RWPE2 (cell line): ENCODE measurements around the gene STK10.

Source experiments
- ATAC-seq: fragments of 200-7000 bp; cut with Tn5 transposase; 3 replicates; pipeline ENCODE4 v1.9.1; 2021; ENCODE audit warnings: low read depth
- DNase-seq: peaks from one replicate; pipeline ENCODE4 v3.0.0-alpha.2; 2020; ENCODE audit warnings: low spot score
- H3K27ac ChIP-seq: fragments of 450-650 bp; 2 replicates; pipeline ENCODE4 v1.5.1; 2017; ENCODE audit warnings: mild to moderate bottlenecking; ENCODE audit not compliant: poor library complexity, severe bottlenecking
- H3K27me3 ChIP-seq: fragments of 250-450 bp; sonication (Bioruptor Pico); 2 replicates; pipeline ENCODE4 v1.5.1; 2021; ENCODE audit warnings: mild to moderate bottlenecking, moderate library complexity; ENCODE audit not compliant: insufficient read depth, poor library complexity, severe bottlenecking
- H3K36me3 ChIP-seq: fragments of 250-450 bp; sonication (Bioruptor Pico); 2 replicates; pipeline ENCODE4 v1.5.1; 2020; ENCODE audit warnings: low read depth, mild to moderate bottlenecking, moderate library complexity
- H3K4me1 ChIP-seq: fragments of 250-450 bp; sonication (Bioruptor Pico); 2 replicates; pipeline ENCODE4 v1.5.1; 2021; ENCODE audit warnings: mild to moderate bottlenecking, moderate library complexity; ENCODE audit not compliant: insufficient read depth, poor library complexity, severe bottlenecking
- H3K4me3 ChIP-seq: fragments of 250-450 bp; sonication (Bioruptor Pico); 2 replicates; pipeline ENCODE4 v1.5.1; 2021; ENCODE audit warnings: mild to moderate bottlenecking, moderate library complexity; ENCODE audit not compliant: severe bottlenecking
- H3K9me3 ChIP-seq: fragments of 250-450 bp; sonication (Bioruptor Pico); 2 replicates; pipeline ENCODE4 v1.5.1; 2021; ENCODE audit warnings: mild to moderate bottlenecking, moderate library complexity; ENCODE audit not compliant: severe bottlenecking
- TF ChIP-seq, protein P1 (sequence below): fragments of 450-650 bp; IDR thresholded peaks from one replicate; pipeline ENCODE4 v1.5.1; 2017; ENCODE audit warnings: mild to moderate bottlenecking, moderate library complexity; ENCODE audit not compliant: poor library complexity, severe bottlenecking

The STK10 gene

DNA sequence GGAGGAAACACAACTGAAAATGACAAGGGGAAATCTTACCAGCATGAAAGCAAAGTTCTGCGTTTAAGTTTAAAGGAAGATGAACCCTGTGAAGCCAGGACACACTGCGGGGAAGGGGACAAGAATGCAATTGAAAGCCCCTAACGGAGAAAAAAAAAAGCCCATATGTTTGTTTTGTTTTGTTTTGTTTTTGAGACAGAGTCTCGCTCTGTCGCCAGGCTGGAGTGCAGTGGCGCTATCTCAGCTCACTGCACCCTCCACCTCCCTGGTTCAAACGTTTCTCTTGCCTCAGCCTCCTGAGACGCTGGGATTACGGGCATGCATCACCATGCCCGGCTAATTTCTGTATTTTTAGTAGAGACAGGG is 2.9 kb downstream of the STK10 start:
- TF ChIP-seq, protein P1, sequence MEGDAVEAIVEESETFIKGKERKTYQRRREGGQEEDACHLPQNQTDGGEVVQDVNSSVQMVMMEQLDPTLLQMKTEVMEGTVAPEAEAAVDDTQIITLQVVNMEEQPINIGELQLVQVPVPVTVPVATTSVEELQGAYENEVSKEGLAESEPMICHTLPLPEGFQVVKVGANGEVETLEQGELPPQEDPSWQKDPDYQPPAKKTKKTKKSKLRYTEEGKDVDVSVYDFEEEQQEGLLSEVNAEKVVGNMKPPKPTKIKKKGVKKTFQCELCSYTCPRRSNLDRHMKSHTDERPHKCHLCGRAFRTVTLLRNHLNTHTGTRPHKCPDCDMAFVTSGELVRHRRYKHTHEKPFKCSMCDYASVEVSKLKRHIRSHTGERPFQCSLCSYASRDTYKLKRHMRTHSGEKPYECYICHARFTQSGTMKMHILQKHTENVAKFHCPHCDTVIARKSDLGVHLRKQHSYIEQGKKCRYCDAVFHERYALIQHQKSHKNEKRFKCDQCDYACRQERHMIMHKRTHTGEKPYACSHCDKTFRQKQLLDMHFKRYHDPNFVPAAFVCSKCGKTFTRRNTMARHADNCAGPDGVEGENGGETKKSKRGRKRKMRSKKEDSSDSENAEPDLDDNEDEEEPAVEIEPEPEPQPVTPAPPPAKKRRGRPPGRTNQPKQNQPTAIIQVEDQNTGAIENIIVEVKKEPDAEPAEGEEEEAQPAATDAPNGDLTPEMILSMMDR, result no peak
- H3K27ac ChIP-seq, result peak overlapping the region; percentile 77
- H3K27me3 ChIP-seq, result no peaks in the 10 kb centered on the region
- ATAC-seq (no peak), DNase-seq (no peak)
- H3K4me1 ChIP-seq, result peaks cover 17% of the 10 kb centered on the region
- H3K4me3 ChIP-seq, result no peak overlapping the region
- no peaks in the 10 kb centered on the region for H3K9me3 ChIP-seq
- 0 out of 2 replicates have a peak, but pooled peaks cover 4% of the 10 kb centered on the region for H3K36me3 ChIP-seq

DNA sequence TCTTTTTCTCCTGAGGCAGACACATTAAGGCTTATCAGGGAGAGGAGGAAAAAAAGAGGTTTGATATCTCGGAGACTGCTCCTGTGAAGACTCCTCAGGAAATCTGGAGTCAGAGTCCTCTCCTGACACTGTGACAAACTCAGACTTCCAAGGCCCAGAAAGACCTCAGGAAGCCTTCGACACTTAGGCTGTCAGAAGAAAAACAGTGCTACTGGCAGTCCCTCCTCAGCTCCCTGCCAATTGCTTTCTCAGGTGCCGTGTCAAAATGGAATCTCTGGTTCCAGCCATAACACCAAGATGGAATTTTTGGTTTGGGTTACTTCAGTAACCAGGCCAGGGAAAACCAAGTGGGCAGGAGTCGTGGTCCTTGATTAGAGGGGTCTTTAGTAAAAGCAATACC is 4.1 kb downstream of the STK10 start:
- Histone ChIP-seq H3K4me3 (no peak overlapping the region), H3K4me1 (peaks cover 17% of the 10 kb centered on the region), H3K27me3 (no peaks in the 10 kb centered on the region), H3K36me3 (0 out of 2 replicates have a peak, but pooled peaks cover 4% of the 10 kb centered on the region), H3K27ac (no peak overlapping the region), H3K9me3 (no peaks in the 10 kb centered on the region)
- DNase-seq, result no peak
- ATAC-seq, result no peak
- TF ChIP-seq, protein P1, result no peak

DNA sequence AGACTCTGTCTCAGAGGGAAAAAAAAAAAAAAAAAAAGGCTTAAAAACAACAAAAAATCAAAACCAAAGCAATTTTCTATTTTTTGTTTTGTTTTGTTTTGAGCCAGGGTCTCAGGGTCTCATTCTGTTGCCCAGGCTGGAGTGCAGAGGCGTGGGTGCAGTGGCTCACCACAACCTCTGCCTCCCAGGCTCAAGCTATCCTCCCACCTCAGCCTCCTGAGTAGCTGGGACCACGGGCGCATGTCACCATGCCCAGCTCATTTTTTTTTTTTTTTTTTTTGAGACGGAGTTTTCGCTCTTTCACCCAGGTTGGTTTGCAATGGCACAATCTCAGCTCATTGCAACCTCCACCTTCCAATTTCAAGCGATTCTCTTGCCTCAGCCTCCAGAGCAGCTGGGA is 5.7 kb downstream of the STK10 start:
- DNase-seq (no peak), ATAC-seq (no peak)
- Histone ChIP-seq H3K27me3 (no peaks in the 10 kb centered on the region), H3K4me1 (peaks cover 17% of the 10 kb centered on the region), H3K9me3 (no peaks in the 10 kb centered on the region), H3K4me3 (no peak overlapping the region), H3K27ac (no peak overlapping the region), H3K36me3 (0 out of 2 replicates have a peak, but pooled peaks cover 4% of the 10 kb centered on the region)
- TF ChIP-seq, protein P1, result no peak

DNA sequence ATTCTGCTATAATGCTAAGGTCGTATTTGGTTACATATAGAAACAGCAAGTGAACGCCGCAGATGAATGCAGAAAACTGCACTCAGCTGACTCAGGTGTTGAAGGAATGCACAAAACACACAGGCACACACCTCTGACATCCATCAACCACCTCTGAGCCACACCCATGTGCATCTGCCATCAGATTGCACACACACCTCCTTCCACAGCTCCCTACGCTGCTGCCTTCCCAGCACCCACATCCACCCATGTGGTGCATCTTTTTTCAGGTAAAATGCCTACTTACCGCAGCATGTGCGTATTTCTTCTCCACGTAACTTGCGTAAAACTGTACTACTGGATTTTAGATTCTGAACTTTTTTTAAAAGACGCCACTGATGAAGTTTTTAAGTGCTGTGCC is 7.1 kb downstream of the STK10 start:
- H3K36me3 ChIP-seq, result 0 out of 2 replicates have a peak, but pooled peaks cover 4% of the 10 kb centered on the region
- no peak overlapping the region for H3K27ac ChIP-seq
- H3K4me3 ChIP-seq, result no peak overlapping the region
- TF ChIP-seq, protein P1, result no peak
- H3K9me3 ChIP-seq, result no peaks in the 10 kb centered on the region
- DNase-seq (no peak), ATAC-seq (no peak)
- H3K4me1 ChIP-seq, result peaks cover 7% of the 10 kb centered on the region
- no peaks in the 10 kb centered on the region for H3K27me3 ChIP-seq
